Fibroblast of skin of right quadriceps (primary cell): ENCODE measurements around the gene CCNYL1.

Source experiments
- DNase-seq: peaks from one replicate; pipeline ENCODE4 v3.0.0-alpha.2; 2013

The CCNYL1 gene

GRCh38 chr2:207767461-207768167 is 56.2 kb downstream of the CCNYL1 start:
- no peak for DNase-seq

DNA sequence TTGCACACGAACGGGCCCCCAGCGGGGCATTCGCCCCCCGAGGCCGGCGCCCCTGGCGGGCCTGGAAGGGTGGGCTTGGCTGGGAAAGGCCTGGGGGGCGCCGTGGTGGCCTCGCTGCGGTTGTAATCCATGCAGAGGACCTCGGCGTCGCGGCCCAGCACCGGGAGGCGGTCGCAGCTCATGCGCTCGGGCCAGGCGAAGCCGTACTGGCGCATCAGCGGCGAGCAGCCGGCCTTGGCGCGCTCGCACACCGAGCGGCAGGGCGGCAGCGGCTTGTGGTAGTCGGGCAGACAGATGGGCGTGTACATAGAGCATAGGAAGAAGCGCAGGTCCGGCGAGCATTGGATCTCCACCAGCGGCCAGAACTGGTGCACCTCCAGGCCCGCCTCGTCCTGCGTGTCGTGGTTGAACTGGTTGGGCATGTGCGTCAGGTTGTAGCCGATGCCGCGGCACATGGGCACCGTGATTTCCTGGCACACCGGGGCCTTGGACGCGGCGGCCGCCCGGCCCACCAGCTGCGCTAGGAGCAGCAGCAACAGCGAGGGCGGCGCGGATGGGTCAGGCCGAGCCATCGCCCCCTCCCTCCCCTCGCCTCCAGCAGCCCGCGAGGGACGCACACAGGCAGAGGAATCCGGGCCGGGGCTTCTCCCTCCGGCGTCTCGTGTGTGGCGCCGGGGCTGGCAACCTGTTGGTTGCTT is 56.9 kb downstream of the CCNYL1 start:
- no peak for DNase-seq

DNA sequence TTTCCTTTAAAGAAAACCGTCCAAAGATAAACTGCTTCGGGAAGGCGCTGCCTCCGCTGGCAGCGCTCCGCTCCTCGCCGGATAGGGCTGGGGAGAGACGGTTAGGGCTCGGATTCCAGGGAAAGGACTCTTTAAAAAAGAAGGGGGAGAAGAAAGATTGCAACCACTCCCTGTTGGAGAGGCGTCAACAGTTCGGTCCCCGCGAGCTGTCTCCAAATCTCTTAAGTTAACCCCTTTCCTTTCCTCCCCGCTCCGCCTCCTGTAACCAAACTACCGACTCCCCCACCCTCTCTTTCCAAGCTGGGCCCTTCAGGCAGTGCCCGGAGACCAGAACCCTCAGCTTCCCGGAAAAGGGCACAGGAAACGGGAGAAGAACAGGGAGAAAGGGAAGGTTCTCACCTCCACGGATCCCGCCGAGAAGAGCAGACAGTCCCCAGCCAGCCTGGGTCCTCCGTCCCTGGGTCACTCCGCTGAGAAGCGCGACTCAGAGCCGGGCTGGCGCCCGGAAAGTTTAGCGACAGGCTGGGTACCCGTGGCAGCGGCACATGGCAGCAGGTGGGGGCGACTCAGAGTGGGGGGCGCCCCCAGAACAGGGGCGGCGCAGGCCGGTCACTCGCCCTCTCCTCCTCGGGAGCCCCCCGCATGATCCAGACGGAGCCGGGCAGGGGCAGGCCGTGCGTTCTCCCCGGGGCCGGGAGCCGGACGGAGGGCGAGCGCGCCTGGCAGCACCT is 57.6 kb downstream of the CCNYL1 start:
- DNase-seq, result no peak

- DNase-seq, result no peak
These were observed 59.4 kb downstream of the CCNYL1 start for GRCh38 chr2:207770602-207771404.

- DNase-seq, result no peak
These were observed 60.0 kb downstream of the CCNYL1 start for GRCh38 chr2:207771421-207771820.

DNA sequence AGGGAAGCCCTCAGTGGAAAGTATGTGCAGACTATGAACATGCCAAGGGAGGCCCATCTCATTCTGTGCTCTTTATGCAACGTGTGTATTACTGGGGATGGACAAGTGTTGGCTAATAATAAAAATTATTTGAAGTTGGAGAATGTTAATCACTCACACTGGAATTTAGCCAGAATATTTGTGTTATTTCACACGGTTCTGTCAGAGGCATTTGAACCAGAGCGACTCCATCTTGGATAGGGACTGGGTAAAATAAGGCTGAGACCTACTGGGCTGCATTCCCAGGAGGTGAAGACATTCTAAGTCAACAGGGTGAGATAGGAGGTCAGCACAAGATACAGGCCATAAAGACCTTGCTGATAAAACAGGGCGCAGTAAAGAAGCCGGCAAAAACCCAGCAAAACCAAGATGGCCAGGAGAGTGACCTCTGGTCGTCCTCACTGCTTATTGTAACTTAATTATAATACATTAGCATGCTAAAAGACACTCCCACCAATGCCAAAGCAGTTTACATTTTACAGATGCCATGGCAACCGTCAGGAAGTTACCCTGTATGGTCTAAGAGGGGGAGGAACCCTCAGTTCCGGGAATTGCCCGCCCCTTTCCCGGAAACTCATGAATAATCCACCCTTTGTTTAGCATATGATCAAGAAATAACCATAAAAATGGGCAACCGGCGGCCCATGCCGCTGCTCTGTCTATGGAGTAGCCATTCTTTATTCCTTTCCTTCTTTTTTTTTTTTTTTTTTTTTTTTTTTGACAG is 60.8 kb downstream of the CCNYL1 start:
- DNase-seq, result peak; percentile 46

- no peak for DNase-seq
These were observed 61.4 kb downstream of the CCNYL1 start for GRCh38 chr2:207772844-207773205.

- no peak for DNase-seq
These were observed 64.0 kb downstream of the CCNYL1 start for GRCh38 chr2:207775473-207775872.

DNA sequence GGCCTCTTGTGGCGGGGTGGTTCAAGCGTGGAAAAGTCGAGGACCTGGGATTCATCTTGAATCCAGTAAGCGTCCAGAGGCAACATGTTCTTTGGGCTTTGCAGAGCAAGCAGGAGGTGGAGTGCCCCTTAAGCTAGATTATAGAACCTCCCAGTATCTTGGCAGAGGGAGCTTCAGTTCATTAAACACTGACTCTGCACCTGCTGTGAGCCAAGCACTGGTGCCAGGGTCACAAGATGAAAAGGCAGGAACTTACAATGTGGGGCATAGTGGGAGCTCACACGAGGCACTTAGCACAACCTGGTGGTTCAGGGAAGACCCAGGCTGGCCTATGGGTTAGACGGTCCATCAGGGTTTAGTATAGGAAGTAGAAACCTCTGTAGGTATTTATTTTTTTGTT is 65.7 kb downstream of the CCNYL1 start:
- DNase-seq, result no peak

DNA sequence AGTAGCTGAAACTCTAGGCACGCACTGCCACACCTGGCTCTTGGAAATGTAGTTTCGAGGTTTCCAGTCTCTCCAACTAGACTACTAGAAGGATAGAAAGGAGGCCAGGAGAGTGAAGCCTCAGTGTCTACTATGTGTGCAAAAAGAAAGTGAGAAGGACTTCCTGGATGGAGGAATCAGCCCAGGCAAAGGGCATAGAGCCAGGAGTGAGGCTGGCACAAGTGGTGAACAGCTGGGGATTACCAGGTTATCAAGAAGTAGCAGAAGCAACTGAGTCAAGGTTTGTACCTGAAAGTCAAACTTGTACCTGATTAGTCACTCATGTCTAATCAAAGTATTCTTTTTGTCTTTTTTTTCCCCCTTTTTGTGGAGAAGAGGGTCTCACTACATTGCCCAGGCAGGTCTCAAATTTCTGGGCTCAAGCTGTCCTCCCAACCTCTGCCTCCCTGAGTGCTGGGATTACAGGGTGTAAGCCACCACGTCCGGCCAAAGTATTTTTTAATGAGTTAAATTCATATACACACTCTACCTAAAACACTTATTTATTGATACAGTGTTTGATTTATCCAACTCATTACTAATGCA is 67.0 kb downstream of the CCNYL1 start:
- no peak for DNase-seq

GRCh38 chr2:207779523-207779922 is 68.1 kb downstream of the CCNYL1 start:
- DNase-seq, result no peak

- no peak for DNase-seq
These were observed 71.0 kb downstream of the CCNYL1 start for GRCh38 chr2:207782238-207783030.

DNA sequence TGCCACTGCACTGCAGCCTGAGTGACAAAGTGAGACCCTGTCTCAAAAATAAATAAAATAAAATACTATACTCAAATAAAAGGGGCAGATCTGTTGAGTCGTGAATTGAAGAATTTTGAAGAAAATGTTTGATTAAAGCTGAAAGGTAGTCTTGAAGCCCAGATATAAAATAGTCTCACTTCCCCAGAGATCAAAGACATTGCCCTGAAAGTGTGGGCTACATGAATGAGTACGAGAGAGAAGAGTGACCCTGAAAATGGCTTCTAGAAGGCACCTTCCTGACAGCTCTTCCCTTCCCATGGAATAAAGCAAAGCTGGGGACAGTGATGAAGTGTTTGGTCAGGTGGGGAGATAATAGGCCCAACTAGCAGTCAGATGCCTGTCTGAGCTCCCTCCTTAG is 72.1 kb downstream of the CCNYL1 start:
- DNase-seq, result no peak

DNA sequence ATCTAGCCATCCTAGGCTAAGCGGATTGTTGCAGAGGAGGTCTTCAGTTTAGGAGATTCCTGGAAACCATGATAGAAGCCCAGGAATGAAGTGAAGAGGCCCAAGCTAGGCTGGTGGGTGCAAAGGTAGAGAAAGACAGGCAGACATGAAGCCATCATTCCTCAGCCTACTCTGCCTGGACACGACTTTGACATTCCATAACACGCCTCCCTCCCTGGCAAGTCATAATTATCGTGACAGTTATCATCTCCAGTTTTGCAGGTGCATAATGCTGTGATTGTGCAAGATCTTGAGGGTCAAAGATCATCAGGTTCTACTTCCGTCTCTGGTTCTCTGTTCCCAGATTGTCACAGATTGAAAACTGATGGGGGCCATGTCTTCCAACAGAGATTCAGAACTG is 73.5 kb downstream of the CCNYL1 start:
- no peak for DNase-seq

DNA sequence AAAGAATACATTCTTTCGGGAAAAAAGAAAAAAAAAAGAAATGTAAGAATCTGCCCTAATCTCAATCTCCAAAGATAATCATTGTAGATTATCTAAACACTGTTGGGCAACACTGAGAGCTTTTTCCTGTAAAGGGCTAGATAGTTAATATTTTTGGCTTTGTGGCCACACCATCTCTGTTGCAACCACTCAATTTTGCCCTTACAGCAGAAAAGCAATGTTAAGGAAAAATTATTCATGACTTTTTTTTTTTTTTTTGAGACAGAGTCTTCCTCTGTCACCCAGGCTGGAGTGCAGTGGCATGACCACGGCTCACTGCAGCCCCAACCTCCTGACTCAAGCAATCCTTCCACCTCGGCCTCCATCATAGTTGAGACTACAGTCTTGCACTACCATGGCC is 75.6 kb downstream of the CCNYL1 start:
- DNase-seq, result no peak

GRCh38 chr2:207787800-207788199 is 76.4 kb downstream of the CCNYL1 start:
- no peak for DNase-seq

DNA sequence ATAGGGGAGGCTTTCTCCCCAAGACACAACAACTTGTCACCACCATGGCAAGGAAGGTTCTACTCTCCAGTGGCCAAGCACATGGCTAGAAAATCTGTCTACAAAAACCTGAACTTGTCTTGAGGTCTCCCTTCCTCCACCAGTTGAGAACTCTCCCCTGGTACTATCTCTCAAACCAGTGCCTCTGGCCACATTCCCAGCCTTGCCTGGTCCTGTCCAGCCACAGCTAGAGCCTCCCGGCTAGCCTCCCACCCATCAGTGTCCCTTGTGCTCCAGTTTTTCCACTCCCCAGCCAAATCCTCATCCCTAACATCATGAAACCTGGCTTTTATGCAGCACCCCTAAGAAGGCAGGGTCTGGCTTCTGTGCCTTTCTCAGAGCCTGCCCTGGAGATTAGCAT is 79.5 kb downstream of the CCNYL1 start:
- DNase-seq, result no peak

- no peak for DNase-seq
These were observed 80.3 kb downstream of the CCNYL1 start for GRCh38 chr2:207791579-207792243.

DNA sequence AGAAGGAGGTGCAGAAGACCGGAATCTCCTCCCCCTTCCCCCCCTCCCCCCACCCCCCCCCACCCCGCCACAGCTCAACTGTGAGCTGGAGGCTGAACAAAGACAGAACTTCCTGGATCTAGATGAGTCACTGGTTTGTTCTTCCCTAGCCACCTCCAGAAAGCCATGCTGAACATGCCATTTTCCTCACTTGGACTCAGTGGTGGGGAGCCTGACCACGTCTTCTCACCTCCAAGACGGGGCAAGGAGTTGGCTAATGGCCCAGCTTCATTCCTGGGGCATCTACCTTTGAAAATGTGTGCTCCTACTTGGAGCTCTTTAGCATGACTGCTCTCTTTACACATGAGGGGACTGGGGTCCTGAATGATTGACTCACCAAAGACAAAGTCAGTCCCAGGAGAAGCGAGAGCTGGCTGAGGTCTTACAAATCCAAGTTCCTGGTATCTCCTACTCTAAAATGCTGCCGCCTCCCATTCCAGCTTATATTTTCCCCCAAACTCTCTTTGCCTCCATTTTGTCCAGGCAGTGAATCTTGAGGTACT is 80.9 kb downstream of the CCNYL1 start:
- peak; percentile 74 for DNase-seq
